HEK293 (cell line): ENCODE measurements around the gene FAM107A.

ENCODE experiments used
- CTCF ChIP-seq: fragments of 450-650 bp; formaldehyde crosslinking; IDR thresholded peaks from 2 replicates; pipeline ENCODE4 v1.5.1; 2016; ENCODE audit warnings: missing biosample characterization, missing genetic modification characterization
- PATZ1 ChIP-seq: fragments of 450-650 bp; formaldehyde crosslinking; IDR thresholded peaks from 2 replicates; pipeline ENCODE4 v1.5.1; 2016; ENCODE audit warnings: missing biosample characterization, missing genetic modification characterization
- ZNF112 ChIP-seq: fragments of 450-650 bp; formaldehyde crosslinking; IDR thresholded peaks from 2 replicates; pipeline ENCODE4 v1.5.0; 2017; ENCODE audit warnings: missing biosample characterization, missing genetic modification characterization
- ZNF426 ChIP-seq: fragments of 450-650 bp; formaldehyde crosslinking; IDR thresholded peaks from 2 replicates; pipeline ENCODE4 v1.5.1; 2017; ENCODE audit warnings: missing biosample characterization, missing genetic modification characterization, mild to moderate bottlenecking, inconsistent platforms, moderate library complexity
- ZNF624 ChIP-seq: fragments of 450-650 bp; formaldehyde crosslinking; IDR thresholded peaks from 2 replicates; pipeline ENCODE4 v1.5.1; 2017; ENCODE audit warnings: missing biosample characterization, missing genetic modification characterization
- ZNF837 ChIP-seq: fragments of 450-650 bp; formaldehyde crosslinking; IDR thresholded peaks from 2 replicates; pipeline ENCODE4 v1.5.1; 2016; ENCODE audit warnings: missing biosample characterization, missing genetic modification characterization
- ZSCAN23 ChIP-seq: fragments of 450-650 bp; formaldehyde crosslinking; IDR thresholded peaks from 2 replicates; pipeline ENCODE4 v1.5.1; 2016; ENCODE audit warnings: missing biosample characterization, missing genetic modification characterization
- TF ChIP-seq, protein P1 (sequence below): fragments of 450-650 bp; formaldehyde crosslinking; IDR thresholded peaks from 2 replicates; pipeline ENCODE4 v1.5.1; 2017; ENCODE audit warnings: missing biosample characterization, missing genetic modification characterization

DNA sequence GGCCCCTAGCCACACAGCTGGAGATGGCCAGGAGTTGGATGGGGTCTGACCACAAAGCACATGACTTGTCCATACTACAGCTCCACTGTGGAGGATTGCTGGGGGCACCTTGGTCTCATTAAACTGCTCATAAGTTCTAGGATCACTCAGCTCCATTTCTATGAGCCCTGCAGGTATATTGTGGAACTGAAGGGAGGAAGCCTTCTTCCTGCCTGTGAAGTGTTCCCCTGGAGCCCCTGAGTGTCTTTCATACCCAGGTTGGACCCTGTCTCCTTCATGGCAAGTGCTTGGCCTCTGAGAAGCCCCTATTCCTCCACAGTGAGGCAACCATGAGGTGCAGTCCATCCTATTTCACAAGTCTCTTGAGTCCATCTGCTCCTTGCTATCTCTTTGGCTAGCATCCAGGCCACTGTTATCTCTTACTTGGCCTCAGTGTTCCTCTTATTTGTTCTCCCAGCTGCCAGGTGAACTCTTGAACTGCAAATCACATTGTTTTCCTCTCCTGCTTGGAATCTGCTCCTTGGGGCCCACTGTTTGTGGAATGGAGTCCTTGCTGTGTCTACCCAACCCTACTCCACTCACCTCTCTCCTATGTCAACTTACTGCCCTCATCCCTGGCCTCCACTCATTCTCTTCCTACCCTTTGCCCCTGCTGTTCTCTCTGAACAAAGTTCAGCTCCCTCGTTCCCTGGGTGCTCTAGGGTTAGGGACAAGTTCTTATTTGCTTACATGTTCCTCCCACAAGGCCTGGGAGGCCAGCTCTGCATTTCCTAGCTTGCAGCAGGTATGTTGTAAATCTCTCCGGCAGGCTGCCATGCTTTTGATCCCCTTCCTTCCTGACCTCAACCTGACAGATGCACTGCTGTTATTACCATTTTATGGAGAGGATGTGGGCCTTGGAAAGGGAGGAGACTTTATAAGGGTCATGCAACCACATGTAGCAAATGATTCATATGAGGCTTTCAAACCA is 41.4 kb downstream of the FAM107A start:
- TF ChIP-seq ZSCAN23 (no peak), ZNF112 (no peak), ZNF426 (tag by site-specific recombination) (no peak), CTCF (tag by site-specific recombination) (no peak), ZNF624 (tag by site-specific recombination) (no peak), PATZ1 (tag by site-specific recombination) (no peak), ZNF837 (tag by site-specific recombination) (no peak)
- TF ChIP-seq, protein P1, sequence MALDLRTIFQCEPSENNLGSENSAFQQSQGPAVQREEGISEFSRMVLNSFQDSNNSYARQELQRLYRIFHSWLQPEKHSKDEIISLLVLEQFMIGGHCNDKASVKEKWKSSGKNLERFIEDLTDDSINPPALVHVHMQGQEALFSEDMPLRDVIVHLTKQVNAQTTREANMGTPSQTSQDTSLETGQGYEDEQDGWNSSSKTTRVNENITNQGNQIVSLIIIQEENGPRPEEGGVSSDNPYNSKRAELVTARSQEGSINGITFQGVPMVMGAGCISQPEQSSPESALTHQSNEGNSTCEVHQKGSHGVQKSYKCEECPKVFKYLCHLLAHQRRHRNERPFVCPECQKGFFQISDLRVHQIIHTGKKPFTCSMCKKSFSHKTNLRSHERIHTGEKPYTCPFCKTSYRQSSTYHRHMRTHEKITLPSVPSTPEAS (tag by site-specific recombination) = no peak
